HepG2 (cell line): Measurements from ENCODE around the gene PLCB1. TPM values are rescaled to one million over a fixed set of nuclear protein-coding genes. Genes with fewer than 3 reads are reported as not detected.

Experiments
- ASH2L ChIP-seq: fragments of 300-600, 200-600 bp; sonication (generic); IDR thresholded peaks from 2 replicates; pipeline ENCODE4 v1.7.0; 2017; ENCODE audit warnings: low read depth, mild to moderate bottlenecking, moderate library complexity, mixed read lengths, low read length; ENCODE audit not compliant: insufficient read length
- EHMT2 ChIP-seq: fragments of 200-600 bp; sonication (generic); IDR thresholded peaks from 2 replicates; pipeline ENCODE4 v1.7.0; 2017; ENCODE audit warnings: antibody characterized with exemption, low read depth, low read length, borderline replicate concordance
- RAD21 ChIP-seq: fragments of 450-650 bp; formaldehyde crosslinking; IDR thresholded peaks from 2 replicates; pipeline ENCODE4 v1.5.0; 2020; ENCODE audit warnings: mild to moderate bottlenecking
- RARA ChIP-seq: IDR thresholded peaks from 2 replicates; pipeline ENCODE4 v1.6.1; 2016; ENCODE audit warnings: missing genetic modification reagents, missing compliant biosample characterization
- SNAPC2 ChIP-seq: sonication (generic); formaldehyde crosslinking; IDR thresholded peaks from 2 replicates; pipeline ENCODE4 v1.8.1; 2022; ENCODE audit warnings: mild to moderate bottlenecking, missing genetic modification reagents
- TOE1 ChIP-seq: sonication (generic); formaldehyde crosslinking; IDR thresholded peaks from 2 replicates; pipeline ENCODE4 v1.4.0; 2020; ENCODE audit warnings: mild to moderate bottlenecking, missing genetic modification reagents
- ZBTB20 ChIP-seq: sonication (generic); formaldehyde crosslinking; IDR thresholded peaks from 2 replicates; pipeline ENCODE4 v1.8.1; 2023; ENCODE audit warnings: missing genetic modification reagents, low read depth, mild to moderate bottlenecking, borderline replicate concordance
- ZFP41 ChIP-seq: sonication (generic); formaldehyde crosslinking; IDR thresholded peaks from 2 replicates; pipeline ENCODE4 v1.4.0; 2020; ENCODE audit warnings: mild to moderate bottlenecking, missing genetic modification reagents, borderline replicate concordance
- ZKSCAN8 ChIP-seq: IDR thresholded peaks from 2 replicates; pipeline ENCODE4 v1.6.1; 2016; ENCODE audit warnings: borderline replicate concordance, missing genetic modification reagents, missing compliant biosample characterization
- ZNF3 ChIP-seq: IDR thresholded peaks from 2 replicates; pipeline ENCODE4 v1.7.0; 2017; ENCODE audit warnings: inconsistent platforms
- ZNF331 ChIP-seq: sonication (generic); formaldehyde crosslinking; IDR thresholded peaks from 2 replicates; pipeline ENCODE4 v1.4.0; 2020; ENCODE audit warnings: missing genetic modification reagents
- ZNF44 ChIP-seq: sonication (generic); formaldehyde crosslinking; IDR thresholded peaks from 2 replicates; pipeline ENCODE4 v1.5.1; 2020; ENCODE audit warnings: mild to moderate bottlenecking, missing genetic modification reagents
- ZNF543 ChIP-seq: sonication (generic); formaldehyde crosslinking; IDR thresholded peaks from 2 replicates; pipeline ENCODE4 v1.4.0; 2020; ENCODE audit warnings: mild to moderate bottlenecking, missing genetic modification reagents
- ZNF614 ChIP-seq: IDR thresholded peaks from 2 replicates; pipeline ENCODE4 v1.6.1; 2018; ENCODE audit warnings: missing biosample characterization, missing genetic modification reagents, inconsistent platforms, borderline replicate concordance
- ZNF644 ChIP-seq: IDR thresholded peaks from 2 replicates; pipeline ENCODE4 v1.6.1; 2016; ENCODE audit warnings: low read depth
- polyA plus RNA-seq, 8 experiments: library from polyadenylated mRNA; depleted of rRNA in 3 of 8; stranded (reverse) in 7 of 8; unstranded in 1 of 8; fragments of >200 nt; fragmentation: Illumina TruSeq in 4 of 8; extraction: Trizol in 4 of 8; gene quantifications; 2 replicates each; pipeline versions ENCODE4 v1.2.1 to v1.2.3, GENCODE V29; 2011 to 2016; ENCODE audit warnings: low read depth in 4 of 8, missing spikeins in 1 of 8, mixed read lengths in 1 of 8; ENCODE audit not compliant: insufficient read depth in 1 of 8
- total RNA-seq, 5 experiments: library from RNA; depleted of rRNA; stranded (reverse); fragments of >200 nt; fragmentation: Illumina TruSeq; extraction: Trizol; gene quantifications; 2 replicates each; pipeline ENCODE4 v1.2.3, GENCODE V29; 2016; ENCODE audit warnings: low read depth in 1 of 5
- TF ChIP-seq, protein P1 (sequence below): sonication (generic); formaldehyde crosslinking; IDR thresholded peaks from 2 replicates; pipeline ENCODE4 v1.5.1; 2020; ENCODE audit warnings: mild to moderate bottlenecking, missing genetic modification reagents, moderate library complexity
- TF ChIP-seq, protein P2 (sequence below): sonication (generic); formaldehyde crosslinking; conservative IDR thresholded peaks from 2 replicates; pipeline ENCODE4 v1.4.0; 2020; ENCODE audit warnings: missing genetic modification reagents
- TF ChIP-seq, protein P3 (sequence below): sonication (generic); formaldehyde crosslinking; conservative IDR thresholded peaks from 2 replicates; pipeline ENCODE4 v1.4.0; 2020; ENCODE audit warnings: missing genetic modification reagents
- TF ChIP-seq, protein P4 (sequence below): sonication (generic); formaldehyde crosslinking; conservative IDR thresholded peaks from 2 replicates; pipeline ENCODE4 v1.8.1; 2023; ENCODE audit warnings: missing genetic modification reagents

PLCB1 gene
- total and polyA plus RNA-seq, 2 of the 13 experiments (the other 11 are each of a cell fraction or from before 2014, with no cell fraction given), result 42.4 to 55.9 TPM

DNA sequence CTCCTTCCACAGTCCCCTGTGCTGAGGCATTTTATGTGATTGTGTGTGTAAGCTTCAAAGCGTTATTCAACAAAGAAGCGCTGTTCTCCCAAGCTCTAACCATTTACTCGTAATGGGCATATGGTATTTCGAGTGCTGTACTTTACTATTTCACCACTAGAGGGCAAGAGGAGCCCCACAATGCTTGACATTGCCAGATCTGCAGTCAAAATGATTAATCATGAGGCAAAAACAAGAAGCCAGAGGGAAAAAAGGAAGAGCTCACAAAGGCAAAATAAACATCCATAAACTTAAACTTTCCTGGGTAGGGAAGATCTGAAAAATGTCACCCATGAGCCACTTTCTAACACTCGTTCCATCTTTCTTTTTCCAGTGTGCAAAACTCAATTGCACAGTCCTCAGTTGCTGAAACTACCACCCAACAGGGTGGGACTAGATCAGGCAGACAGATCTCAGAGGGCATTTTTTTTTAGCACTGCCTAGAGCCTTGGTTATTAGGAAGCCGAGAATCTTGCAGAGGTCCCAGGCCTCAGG lies 721.8 kb downstream of the PLCB1 start (continued):
- TF ChIP-seq, protein P1, sequence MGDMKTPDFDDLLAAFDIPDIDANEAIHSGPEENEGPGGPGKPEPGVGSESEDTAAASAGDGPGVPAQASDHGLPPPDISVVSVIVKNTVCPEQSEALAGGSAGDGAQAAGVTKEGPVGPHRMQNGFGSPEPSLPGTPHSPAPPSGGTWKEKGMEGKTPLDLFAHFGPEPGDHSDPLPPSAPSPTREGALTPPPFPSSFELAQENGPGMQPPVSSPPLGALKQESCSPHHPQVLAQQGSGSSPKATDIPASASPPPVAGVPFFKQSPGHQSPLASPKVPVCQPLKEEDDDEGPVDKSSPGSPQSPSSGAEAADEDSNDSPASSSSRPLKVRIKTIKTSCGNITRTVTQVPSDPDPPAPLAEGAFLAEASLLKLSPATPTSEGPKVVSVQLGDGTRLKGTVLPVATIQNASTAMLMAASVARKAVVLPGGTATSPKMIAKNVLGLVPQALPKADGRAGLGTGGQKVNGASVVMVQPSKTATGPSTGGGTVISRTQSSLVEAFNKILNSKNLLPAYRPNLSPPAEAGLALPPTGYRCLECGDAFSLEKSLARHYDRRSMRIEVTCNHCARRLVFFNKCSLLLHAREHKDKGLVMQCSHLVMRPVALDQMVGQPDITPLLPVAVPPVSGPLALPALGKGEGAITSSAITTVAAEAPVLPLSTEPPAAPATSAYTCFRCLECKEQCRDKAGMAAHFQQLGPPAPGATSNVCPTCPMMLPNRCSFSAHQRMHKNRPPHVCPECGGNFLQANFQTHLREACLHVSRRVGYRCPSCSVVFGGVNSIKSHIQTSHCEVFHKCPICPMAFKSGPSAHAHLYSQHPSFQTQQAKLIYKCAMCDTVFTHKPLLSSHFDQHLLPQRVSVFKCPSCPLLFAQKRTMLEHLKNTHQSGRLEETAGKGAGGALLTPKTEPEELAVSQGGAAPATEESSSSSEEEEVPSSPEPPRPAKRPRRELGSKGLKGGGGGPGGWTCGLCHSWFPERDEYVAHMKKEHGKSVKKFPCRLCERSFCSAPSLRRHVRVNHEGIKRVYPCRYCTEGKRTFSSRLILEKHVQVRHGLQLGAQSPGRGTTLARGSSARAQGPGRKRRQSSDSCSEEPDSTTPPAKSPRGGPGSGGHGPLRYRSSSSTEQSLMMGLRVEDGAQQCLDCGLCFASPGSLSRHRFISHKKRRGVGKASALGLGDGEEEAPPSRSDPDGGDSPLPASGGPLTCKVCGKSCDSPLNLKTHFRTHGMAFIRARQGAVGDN, result no peak
- TF ChIP-seq ZNF543 (CRISPR knock-in tag) (no peak), ZBTB20 (CRISPR knock-in tag) (no peak), ZNF644 (CRISPR knock-in tag) (peak; percentile 74), ZNF331 (CRISPR knock-in tag) (0 out of 2 replicates have a peak, but pooled peaks have one; percentile 25), ASH2L (peak; percentile 23), RAD21 (peak; percentile 79), SNAPC2 (CRISPR knock-in tag) (no peak), ZNF3 (CRISPR knock-in tag) (no peak), ZNF614 (CRISPR knock-in tag) (peak; percentile 24; the same call in 1 of the 2 replicates), RARA (CRISPR knock-in tag) (no peak), TOE1 (CRISPR knock-in tag) (no peak), ZKSCAN8 (CRISPR knock-in tag) (no peak), ZFP41 (CRISPR knock-in tag) (no peak), ZNF44 (CRISPR knock-in tag) (no peak), EHMT2 (no peak)
- TF ChIP-seq, protein P2, sequence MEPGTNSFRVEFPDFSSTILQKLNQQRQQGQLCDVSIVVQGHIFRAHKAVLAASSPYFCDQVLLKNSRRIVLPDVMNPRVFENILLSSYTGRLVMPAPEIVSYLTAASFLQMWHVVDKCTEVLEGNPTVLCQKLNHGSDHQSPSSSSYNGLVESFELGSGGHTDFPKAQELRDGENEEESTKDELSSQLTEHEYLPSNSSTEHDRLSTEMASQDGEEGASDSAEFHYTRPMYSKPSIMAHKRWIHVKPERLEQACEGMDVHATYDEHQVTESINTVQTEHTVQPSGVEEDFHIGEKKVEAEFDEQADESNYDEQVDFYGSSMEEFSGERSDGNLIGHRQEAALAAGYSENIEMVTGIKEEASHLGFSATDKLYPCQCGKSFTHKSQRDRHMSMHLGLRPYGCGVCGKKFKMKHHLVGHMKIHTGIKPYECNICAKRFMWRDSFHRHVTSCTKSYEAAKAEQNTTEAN (CRISPR knock-in tag), result no peak
- TF ChIP-seq, protein P3, sequence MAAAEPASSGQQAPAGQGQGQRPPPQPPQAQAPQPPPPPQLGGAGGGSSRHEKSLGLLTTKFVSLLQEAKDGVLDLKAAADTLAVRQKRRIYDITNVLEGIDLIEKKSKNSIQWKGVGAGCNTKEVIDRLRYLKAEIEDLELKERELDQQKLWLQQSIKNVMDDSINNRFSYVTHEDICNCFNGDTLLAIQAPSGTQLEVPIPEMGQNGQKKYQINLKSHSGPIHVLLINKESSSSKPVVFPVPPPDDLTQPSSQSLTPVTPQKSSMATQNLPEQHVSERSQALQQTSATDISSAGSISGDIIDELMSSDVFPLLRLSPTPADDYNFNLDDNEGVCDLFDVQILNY (CRISPR knock-in tag), result no peak
- TF ChIP-seq, protein P4, sequence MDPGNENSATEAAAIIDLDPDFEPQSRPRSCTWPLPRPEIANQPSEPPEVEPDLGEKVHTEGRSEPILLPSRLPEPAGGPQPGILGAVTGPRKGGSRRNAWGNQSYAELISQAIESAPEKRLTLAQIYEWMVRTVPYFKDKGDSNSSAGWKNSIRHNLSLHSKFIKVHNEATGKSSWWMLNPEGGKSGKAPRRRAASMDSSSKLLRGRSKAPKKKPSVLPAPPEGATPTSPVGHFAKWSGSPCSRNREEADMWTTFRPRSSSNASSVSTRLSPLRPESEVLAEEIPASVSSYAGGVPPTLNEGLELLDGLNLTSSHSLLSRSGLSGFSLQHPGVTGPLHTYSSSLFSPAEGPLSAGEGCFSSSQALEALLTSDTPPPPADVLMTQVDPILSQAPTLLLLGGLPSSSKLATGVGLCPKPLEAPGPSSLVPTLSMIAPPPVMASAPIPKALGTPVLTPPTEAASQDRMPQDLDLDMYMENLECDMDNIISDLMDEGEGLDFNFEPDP (CRISPR knock-in tag), result no peak
